Measurements from ENCODE around the gene FYN.
A peak's percentile ranks its signal among the peaks of the same experiment; 100 is the strongest.

Gene FYN

GRCh38 chr6:111769365-111770152 lies 103.7 kb downstream of the FYN start:
- no peak for DNase-seq (ENCODE audit: low spot score)

- no peak for DNase-seq (ENCODE audit: low spot score)
These were observed 104.9 kb downstream of the FYN start for GRCh38 chr6:111768431-111768770.

- DNase-seq (ENCODE audit: low spot score): no peak
These were observed 105.4 kb downstream of the FYN start for GRCh38 chr6:111767752-111768430.

- DNase-seq (ENCODE audit: low spot score): peak; percentile 37
These were observed 106.9 kb downstream of the FYN start for GRCh38 chr6:111766201-111766857.

- no peak for DNase-seq (ENCODE audit: low spot score)
These were observed 107.5 kb downstream of the FYN start for GRCh38 chr6:111765763-111766162.

GRCh38 chr6:111764238-111765175 lies 108.7 kb downstream of the FYN start:
- DNase-seq (ENCODE audit: low spot score): no peak

- DNase-seq (ENCODE audit: low spot score): no peak
These were observed 109.9 kb downstream of the FYN start for GRCh38 chr6:111763381-111763780.

GRCh38 chr6:111761783-111762312 lies 111.4 kb downstream of the FYN start:
- no peak for DNase-seq (ENCODE audit: low spot score)

- DNase-seq (ENCODE audit: low spot score): no peak
These were observed 112.0 kb downstream of the FYN start for GRCh38 chr6:111761212-111761611.

GRCh38 chr6:111759836-111760785 lies 113.1 kb downstream of the FYN start:
- DNase-seq (ENCODE audit: low spot score): peak; percentile 42

GRCh38 chr6:111759331-111759835 lies 113.9 kb downstream of the FYN start:
- no peak for DNase-seq (ENCODE audit: low spot score)

GRCh38 chr6:111758608-111759329 lies 114.5 kb downstream of the FYN start:
- DNase-seq (ENCODE audit: low spot score): no peak

GRCh38 chr6:111757342-111757741 lies 115.9 kb downstream of the FYN start:
- peak; percentile 44 for DNase-seq (ENCODE audit: low spot score)

GRCh38 chr6:111754423-111754822 lies 118.8 kb downstream of the FYN start:
- no peak for DNase-seq (ENCODE audit: low spot score)

GRCh38 chr6:111753573-111753972 lies 119.7 kb downstream of the FYN start:
- DNase-seq (ENCODE audit: low spot score): no peak

GRCh38 chr6:111752476-111752875 lies 120.8 kb downstream of the FYN start:
- DNase-seq (ENCODE audit: low spot score): no peak

- no peak for DNase-seq (ENCODE audit: low spot score)
These were observed 122.2 kb downstream of the FYN start for GRCh38 chr6:111750753-111751673.

- no peak for DNase-seq (ENCODE audit: low spot score)
These were observed 123.1 kb downstream of the FYN start for GRCh38 chr6:111750153-111750552.

- DNase-seq (ENCODE audit: low spot score): no peak
These were observed 125.0 kb downstream of the FYN start for GRCh38 chr6:111748231-111748647.

Measured in GM03348 (cell line).